Calu3 (cell line): Measurements from ENCODE around the gene DEAF1. TPM values are rescaled to one million over a fixed set of nuclear protein-coding genes. Genes with fewer than 3 reads are reported as not detected.

Experiments used
- BruUV-seq: library from RNA; stranded (reverse); fragments of 400-500 nt; replicated peaks from 2 replicates; lab custom pipeline; 2021; lab: Mats Ljungman, UMichigan
- CTCF ChIA-PET: fragments of 300-600 bp; sonication (Branson Sonifier 250); formaldehyde crosslinking; loops from one replicate; lab custom pipeline; 2022; ENCODE audit warnings: antibody characterized with exemption; lab: Charles Lee
- DNase-seq: peaks from one replicate; pipeline ENCODE4 v3.0.0; 2022
- H3K27ac Mint-ChIP-seq: one replicate; pipeline ENCODE4 v1.8.0; 2022; ENCODE audit warnings: mixed read lengths; ENCODE audit not compliant: unreplicated experiment
- H3K27me3 Mint-ChIP-seq: one replicate; pipeline ENCODE4 v1.8.0; 2022; ENCODE audit warnings: mixed read lengths; ENCODE audit not compliant: unreplicated experiment
- H3K36me3 Mint-ChIP-seq: one replicate; pipeline ENCODE4 v1.8.0; 2022; ENCODE audit warnings: mild to moderate bottlenecking, moderate library complexity, mixed read lengths; ENCODE audit not compliant: insufficient read depth, unreplicated experiment
- H3K4me1 Mint-ChIP-seq: one replicate; pipeline ENCODE4 v1.8.0; 2022; ENCODE audit warnings: mild to moderate bottlenecking, low read depth, mixed read lengths; ENCODE audit not compliant: unreplicated experiment
- H3K4me3 Mint-ChIP-seq: one replicate; pipeline ENCODE4 v1.8.0; 2022; ENCODE audit warnings: mild to moderate bottlenecking, low read depth, moderate library complexity, mixed read lengths; ENCODE audit not compliant: unreplicated experiment
- H3K9me3 Mint-ChIP-seq: one replicate; pipeline ENCODE4 v1.8.0; 2022; ENCODE audit warnings: low read depth, mixed read lengths; ENCODE audit not compliant: unreplicated experiment
- intact Hi-C: fragments of 100-400 bp; cut with micrococcal nuclease; formaldehyde crosslinking; loops from one replicate; pipeline ENCODE4 v1.10.0; 2022; ENCODE audit not compliant: unreplicated experiment
- total RNA-seq: library from RNA; stranded (reverse); gene quantifications from 2 replicates; pipeline ENCODE4 v1.2.3, GENCODE V29; 2022
- TF ChIP-seq, protein P1 (sequence below): fragments of 200-600 bp; IDR thresholded peaks from one replicate; pipeline ENCODE4 v1.8.0; 2022; ENCODE audit warnings: antibody characterized with exemption; ENCODE audit not compliant: unreplicated experiment

The DEAF1 gene
- total RNA-seq, 1 experiment from 2014 or later = 57.0 TPM

- no peak overlapping the region for H3K4me3 Mint-ChIP-seq
- BruUV-seq = no TSS peak
- CTCF ChIA-PET = interaction anchor here (0.7 kb wide), 1 partner anchor 75 kb away, joined by 4 read pairs; no protein-coding TSS in a partner anchor
- TF ChIP-seq, protein P1, sequence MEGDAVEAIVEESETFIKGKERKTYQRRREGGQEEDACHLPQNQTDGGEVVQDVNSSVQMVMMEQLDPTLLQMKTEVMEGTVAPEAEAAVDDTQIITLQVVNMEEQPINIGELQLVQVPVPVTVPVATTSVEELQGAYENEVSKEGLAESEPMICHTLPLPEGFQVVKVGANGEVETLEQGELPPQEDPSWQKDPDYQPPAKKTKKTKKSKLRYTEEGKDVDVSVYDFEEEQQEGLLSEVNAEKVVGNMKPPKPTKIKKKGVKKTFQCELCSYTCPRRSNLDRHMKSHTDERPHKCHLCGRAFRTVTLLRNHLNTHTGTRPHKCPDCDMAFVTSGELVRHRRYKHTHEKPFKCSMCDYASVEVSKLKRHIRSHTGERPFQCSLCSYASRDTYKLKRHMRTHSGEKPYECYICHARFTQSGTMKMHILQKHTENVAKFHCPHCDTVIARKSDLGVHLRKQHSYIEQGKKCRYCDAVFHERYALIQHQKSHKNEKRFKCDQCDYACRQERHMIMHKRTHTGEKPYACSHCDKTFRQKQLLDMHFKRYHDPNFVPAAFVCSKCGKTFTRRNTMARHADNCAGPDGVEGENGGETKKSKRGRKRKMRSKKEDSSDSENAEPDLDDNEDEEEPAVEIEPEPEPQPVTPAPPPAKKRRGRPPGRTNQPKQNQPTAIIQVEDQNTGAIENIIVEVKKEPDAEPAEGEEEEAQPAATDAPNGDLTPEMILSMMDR = no peak
- H3K27me3 Mint-ChIP-seq = no peaks in the 10 kb centered on the region
- H3K27ac Mint-ChIP-seq = no peak overlapping the region
- no peaks in the 10 kb centered on the region for H3K9me3 Mint-ChIP-seq
- intact Hi-C loops = no loop called here
- no peaks in the 10 kb centered on the region for H3K4me1 Mint-ChIP-seq
- peaks cover 71% of the 10 kb centered on the region for H3K36me3 Mint-ChIP-seq
- no peak for DNase-seq
Measured at GRCh38 chr11:679271-680207, 15.5 kb downstream of the DEAF1 start.

- BruUV-seq = no TSS peak
- TF ChIP-seq, protein P1 = no peak
- no peak for DNase-seq
- Mint-ChIP-seq H3K4me3 (no peak overlapping the region), H3K9me3 (no peaks in the 10 kb centered on the region), H3K4me1 (no peaks in the 10 kb centered on the region), H3K27me3 (no peaks in the 10 kb centered on the region), H3K27ac (no peak overlapping the region), H3K36me3 (peaks cover 70% of the 10 kb centered on the region)
- intact Hi-C loops = no loop called here
- CTCF ChIA-PET = no interaction called here
Measured at GRCh38 chr11:678297-678696, 16.7 kb downstream of the DEAF1 start.

GRCh38 chr11:674406-674805, 20.6 kb downstream of the DEAF1 start:
- H3K27me3 Mint-ChIP-seq = no peaks in the 10 kb centered on the region
- no peak for DNase-seq
- H3K4me3 Mint-ChIP-seq = no peak overlapping the region
- no peaks in the 10 kb centered on the region for H3K4me1 Mint-ChIP-seq
- CTCF ChIA-PET = no interaction called here
- TF ChIP-seq, protein P1 = no peak
- BruUV-seq = no TSS peak
- H3K27ac Mint-ChIP-seq = no peak overlapping the region
- intact Hi-C loops = no loop called here
- peaks cover 52% of the 10 kb centered on the region for H3K36me3 Mint-ChIP-seq
- no peaks in the 10 kb centered on the region for H3K9me3 Mint-ChIP-seq

DNA sequence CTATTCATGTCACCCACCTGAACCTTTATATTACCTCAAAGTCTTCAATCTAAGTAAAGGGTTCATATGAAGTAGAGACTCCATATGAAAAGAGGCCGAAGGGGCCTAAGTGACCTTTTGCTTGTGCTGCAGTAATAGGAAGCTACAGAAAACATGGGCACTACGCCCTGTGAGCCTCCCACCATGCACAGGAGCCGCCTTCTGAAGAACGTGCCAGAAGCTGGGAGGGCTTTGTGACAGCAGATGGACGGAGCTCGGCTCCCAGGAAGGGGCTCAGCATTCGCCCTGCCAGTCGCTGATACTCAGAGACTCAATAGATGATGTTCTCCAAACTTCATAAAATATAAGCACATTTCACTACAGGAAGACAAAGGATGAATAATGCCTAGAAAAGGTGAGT, 21.2 kb downstream of the DEAF1 start:
- Mint-ChIP-seq H3K9me3 (no peaks in the 10 kb centered on the region), H3K36me3 (peaks cover 46% of the 10 kb centered on the region), H3K27me3 (no peaks in the 10 kb centered on the region), H3K4me1 (no peaks in the 10 kb centered on the region), H3K27ac (no peak overlapping the region), H3K4me3 (no peak overlapping the region)
- TF ChIP-seq, protein P1 = no peak
- no TSS peak for BruUV-seq
- CTCF ChIA-PET = no interaction called here
- intact Hi-C loops = no loop called here
- DNase-seq = no peak
